Endothelial cell of umbilical vein (primary cell): Measurements from ENCODE around the gene CHST11.
"Not testable (repeated sequence)": the region's sequence is repeated elsewhere in the genome, so short reads cannot be mapped to it uniquely, and the experiment has no call there.

Experiments used
- CTCF ChIP-seq, 2 donors: IDR thresholded peaks; 1 replicate in 1 of 2; 2 replicates in 1 of 2; pipeline ENCODE4 v1.5.1; 2011; ENCODE audit warnings: low read length in 2 of 2, mild to moderate bottlenecking in 2 of 2, moderate library complexity in 2 of 2, control low read depth in 1 of 2, inconsistent platforms in 1 of 2, low read depth in 1 of 2; ENCODE audit not compliant: insufficient read depth in 1 of 2; ENCODE audit errors: extremely low read depth in 1 of 2
- JUN ChIP-seq: IDR thresholded peaks from 2 replicates; pipeline ENCODE4 v1.6.1; 2011; ENCODE audit warnings: borderline replicate concordance, low read depth; ENCODE audit not compliant: insufficient read length, insufficient read depth
- MAX ChIP-seq: IDR thresholded peaks from 2 replicates; pipeline ENCODE4 v1.6.1; 2011; ENCODE audit not compliant: insufficient read depth, insufficient read length
- POLR2AphosphoS5 ChIP-seq: IDR thresholded peaks from 2 replicates; pipeline ENCODE4 v1.6.1; 2012; ENCODE audit warnings: low read depth, mild to moderate bottlenecking, control low read depth, low read length, moderate library complexity; ENCODE audit not compliant: insufficient read depth

GRCh38 chr12:104613372-104613771 lies 156.6 kb downstream of the CHST11 start:
- not testable (repeated sequence) for TF ChIP-seq JUN; CTCF (IDR thresholded peaks at IDR 0.05; ENCODE audit: extremely low read depth in 1 of 2, insufficient read depth in 1 of 2, low read depth in 1 of 2, low read length in 2 of 2); MAX; POLR2AphosphoS5
